CD4-positive, alpha-beta T cell treated with Interleukin-10 for 1 hour (primary cell): ENCODE measurements around the gene SIN3A.
"Not testable (repeated sequence)": the region's sequence is repeated elsewhere in the genome, so short reads cannot be mapped to it uniquely, and the experiment has no call there.

Experiments
- DNase-seq: peaks from one replicate; pipeline ENCODE4 v3.0.0-alpha.2; 2020

The SIN3A gene

DNA sequence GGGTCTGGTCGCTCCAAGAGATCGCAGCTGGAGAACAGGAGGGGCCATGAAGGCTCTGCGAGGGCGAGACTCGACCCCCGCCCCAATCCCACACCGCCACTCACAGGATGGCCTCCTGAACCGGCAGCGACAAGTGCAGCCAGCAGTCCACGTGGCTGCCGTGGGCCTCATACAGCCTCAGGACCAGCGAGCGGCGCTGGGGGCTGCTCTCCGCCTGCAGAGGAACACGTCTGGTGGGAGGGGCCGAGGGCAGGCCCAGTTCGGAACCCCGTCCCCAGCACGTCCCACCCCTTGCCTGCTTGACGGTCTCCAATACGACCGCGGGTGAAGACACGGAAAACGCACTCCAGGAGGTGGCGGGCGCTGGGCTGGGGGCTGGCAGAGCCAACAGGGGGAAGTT, 95.5 kb downstream of the SIN3A start:
- DNase-seq: no peak

DNA sequence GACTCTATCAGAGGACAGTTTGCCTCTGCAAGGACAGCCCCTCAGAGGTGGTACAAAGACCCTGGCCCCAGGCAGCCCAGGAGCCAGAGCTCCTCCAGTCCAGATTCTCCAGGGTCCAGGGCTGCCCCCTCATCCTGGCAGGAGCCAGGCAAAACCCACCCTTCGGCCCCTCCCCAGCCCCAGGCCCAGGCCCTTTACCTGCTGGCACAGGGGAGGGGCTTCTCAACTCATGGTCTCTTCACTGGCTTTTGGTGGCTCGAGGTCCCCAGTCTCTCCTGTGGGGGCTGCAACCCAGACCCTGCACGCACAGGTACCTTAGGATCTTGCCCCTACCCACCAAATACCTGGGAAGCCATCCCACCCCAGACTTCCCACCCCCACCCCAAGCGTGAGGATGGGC, 96.1 kb downstream of the SIN3A start:
- no peak for DNase-seq

DNA sequence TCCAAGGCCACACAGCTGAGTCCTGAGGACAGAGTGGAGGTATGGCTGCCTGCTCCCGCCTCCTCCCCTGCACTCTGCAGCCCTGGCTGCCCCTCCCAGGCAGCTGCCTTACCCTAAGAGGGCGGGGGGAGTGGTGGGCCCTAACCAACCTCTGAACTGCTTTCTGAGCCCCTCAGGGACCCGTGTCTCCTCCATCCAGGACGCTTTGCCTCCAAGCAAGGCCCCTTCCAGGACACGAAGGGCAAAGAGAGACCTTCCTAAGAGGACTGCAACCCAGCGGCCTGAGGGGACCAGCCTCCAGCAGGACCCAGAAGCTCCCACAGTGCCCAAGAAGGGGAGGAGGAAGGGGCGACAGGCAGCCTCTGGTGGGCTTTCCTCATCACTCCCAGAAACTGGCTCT, 97.0 kb downstream of the SIN3A start:
- no peak for DNase-seq

DNA sequence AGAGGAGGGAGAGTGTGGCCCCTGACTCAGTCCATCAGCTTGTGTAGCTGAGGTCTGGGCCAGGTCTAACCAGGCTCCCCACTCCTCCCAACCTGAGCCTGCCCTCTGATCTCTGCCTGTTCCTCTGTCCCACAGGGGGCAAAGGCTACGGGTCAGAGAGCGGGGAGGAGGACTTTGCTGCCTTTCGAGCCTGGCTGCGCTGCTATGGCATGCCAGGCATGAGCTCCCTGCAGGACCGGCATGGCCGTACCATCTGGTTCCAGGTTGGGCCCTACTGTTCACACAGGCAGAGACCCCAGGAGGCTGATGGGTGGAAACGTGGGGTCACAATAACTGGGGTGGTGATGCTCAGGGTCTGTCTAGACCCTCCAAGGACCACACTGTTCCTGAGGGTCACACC, 97.9 kb downstream of the SIN3A start:
- DNase-seq: no peak

DNA sequence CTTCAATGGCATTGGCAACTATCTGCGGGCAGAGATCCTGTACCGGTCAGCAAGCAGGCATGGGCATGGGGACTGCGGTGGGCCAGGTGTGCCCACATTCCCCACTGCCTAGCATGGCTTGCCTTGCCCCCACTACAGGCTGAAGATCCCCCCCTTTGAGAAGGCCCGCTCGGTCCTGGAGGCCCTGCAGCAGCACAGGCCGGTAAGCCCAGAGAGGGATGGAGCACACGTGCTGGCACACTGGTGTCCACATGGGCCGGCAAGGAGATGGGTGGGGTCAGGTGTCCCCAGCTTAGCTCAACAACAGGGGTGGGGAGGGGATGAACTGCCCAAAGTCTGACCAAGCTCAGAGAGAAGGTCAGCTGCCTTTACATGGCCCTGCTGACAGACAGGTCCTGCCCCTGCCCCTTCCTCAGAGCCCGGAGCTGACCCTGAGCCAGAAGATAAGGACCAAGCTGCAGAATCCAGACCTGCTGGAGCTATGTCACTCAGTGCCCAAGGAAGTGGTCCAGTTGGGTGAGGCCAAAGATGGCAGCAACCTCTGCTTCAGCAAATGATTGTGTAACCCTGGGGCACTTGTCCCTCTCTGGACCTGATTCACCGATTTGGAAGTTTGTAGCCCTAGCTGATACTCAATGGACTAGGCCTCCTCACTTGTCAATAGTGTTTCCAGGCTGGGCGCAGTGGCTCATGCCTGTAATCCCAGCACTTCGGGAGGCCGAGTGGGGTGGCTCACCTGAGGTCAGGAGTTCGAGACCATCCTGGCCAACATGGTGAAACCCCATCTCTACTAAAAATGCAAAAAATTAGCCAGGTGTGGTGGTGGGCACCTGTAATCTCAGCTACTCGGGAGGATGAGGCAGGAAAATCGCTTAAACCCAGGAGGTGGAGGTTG, 99.1 kb downstream of the SIN3A start:
- DNase-seq: no peak

DNA sequence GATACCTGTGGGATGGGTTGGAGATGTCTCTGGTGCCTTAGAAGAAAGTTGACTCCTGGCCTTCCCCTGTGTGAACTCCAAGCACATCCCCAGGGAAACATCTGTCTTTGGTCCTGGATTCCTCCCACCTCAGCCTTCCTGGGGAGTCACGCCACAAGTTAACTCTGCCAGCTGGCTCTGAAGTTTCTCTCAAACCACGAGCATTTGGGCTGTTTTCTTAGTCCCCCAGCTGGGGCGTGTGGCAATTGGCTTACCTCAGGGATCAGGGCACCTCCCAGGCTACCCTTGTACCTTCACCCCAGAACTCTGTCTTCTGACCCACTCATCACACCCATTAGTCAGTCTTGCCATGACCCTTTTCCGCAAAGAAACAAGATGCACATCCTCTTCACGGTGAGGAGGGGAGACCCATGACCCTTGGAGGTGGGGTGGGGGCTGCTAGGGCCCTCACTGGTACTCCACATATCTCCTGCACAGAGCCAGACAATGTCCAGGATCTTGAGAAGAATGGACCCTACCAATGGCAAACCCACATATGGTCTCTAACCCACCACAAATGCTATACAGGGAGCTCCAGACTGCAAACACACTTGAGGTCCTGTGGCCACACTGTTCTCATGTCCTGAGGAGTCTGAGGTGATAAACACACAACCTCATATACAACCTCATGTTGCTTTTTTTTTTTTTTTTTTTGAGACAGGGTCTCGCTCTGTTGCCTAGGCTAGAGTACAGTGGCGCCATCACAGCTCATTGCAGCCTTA, 100.7 kb downstream of the SIN3A start:
- no peak for DNase-seq

DNA sequence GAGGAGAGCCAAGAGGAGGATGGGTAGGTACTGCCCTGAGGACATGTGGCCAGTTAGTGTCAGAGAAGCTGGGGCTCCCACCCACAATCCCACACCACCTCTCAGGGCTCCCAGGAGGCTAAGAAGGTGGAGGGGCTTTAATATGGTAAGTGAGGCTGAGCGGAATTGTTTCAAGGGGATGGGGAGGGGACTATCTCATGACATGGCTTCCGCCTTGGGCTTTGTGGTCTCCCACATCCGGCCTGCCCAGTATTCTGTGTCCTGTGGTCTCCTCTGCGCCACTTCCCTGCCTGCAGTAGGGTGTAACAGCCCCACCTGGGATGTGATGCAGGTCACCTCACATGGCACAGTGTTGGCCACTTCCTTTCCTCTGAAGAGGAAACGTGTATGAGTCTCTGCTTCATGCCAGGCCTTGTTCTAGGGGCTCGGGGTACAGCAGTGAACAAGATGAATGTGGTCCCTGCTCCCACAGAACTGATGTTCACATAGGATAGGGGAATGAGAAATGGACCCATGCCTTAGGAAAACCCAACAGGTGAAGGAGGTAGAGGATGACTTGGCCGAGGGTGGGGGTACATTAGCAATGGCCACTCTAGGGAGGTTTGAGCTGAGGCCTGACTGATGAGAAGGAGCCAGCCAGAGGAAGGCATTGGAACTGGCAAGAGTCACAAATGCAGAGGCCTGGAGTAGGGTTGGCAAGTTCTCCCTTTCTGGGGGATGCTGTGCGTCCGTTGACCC, 101.5 kb downstream of the SIN3A start:
- peak; percentile 86 for DNase-seq

DNA sequence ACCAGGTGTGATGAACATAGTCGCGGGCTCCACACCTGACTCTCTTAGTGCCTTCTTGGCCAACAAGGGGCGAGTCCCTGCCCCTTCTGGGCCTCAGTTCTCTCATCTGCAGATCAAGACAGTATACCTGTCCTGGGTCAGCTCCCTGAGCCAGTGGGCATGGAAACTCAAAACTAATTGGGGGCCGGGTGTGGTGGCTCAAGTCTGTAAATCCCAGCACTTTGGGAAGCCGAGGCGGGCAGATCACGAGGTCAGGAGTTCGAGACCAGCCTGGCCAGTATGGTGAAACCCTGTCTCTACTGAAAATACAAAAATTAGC, 102.2 kb downstream of the SIN3A start:
- not testable (repeated sequence) for DNase-seq

DNA sequence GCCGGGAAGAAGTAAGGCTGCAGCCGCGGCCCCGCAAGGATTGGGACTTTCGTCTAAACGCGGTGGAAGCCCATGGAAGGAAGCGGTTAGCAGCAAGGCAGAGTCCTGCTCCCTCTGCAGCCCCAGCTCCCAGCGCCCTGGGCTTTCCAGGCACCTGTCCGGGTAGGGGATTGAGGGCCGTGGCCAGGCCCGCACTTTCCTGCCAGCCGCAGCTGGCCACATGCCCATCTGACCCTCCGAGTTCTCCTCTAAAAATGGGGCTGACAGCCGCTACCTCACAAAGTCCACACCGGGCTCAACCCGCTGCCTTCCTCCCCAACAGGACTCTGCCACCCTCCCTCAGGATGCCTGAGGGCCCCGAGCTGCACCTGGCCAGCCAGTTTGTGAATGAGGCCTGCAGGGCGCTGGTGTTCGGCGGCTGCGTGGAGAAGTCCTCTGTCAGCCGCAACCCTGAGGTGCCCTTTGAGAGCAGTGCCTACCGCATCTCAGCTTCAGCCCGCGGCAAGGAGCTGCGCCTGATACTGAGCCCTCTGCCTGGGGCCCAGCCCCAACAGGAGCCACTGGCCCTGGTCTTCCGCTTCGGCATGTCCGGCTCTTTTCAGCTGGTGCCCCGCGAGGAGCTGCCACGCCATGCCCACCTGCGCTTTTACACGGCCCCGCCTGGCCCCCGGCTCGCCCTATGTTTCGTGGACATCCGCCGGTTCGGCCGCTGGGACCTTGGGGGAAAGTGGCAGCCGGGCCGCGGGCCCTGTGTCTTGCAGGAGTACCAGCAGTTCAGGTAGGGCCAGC, 102.7 kb downstream of the SIN3A start:
- no peak for DNase-seq

DNA sequence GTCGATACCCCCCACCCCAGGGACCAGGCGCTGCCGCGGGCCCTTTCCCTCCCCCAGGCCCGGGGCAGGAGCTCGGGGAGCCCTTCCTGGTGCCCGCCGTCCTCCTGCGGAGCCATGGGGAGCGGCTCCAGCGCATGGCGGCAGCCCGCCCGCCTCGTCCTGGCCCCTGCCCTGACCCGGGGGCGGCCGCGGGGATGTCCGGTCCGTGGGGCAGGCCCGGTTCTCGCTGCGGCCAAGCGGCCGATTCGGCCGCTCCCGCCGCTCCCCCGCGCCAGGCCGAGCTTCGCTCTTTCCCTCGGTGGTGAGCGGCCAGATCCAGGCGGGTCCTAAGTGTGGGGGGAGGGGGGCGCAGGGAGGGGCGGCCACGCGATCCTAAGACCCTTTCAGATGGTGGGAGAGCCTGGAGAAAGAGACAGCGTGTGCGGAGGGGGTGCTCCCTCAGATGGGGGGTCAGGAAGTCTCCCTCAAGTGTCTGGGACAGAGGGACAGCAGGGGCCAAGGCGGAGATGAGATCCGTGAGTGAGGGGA, 103.4 kb downstream of the SIN3A start:
- DNase-seq: no peak

DNA sequence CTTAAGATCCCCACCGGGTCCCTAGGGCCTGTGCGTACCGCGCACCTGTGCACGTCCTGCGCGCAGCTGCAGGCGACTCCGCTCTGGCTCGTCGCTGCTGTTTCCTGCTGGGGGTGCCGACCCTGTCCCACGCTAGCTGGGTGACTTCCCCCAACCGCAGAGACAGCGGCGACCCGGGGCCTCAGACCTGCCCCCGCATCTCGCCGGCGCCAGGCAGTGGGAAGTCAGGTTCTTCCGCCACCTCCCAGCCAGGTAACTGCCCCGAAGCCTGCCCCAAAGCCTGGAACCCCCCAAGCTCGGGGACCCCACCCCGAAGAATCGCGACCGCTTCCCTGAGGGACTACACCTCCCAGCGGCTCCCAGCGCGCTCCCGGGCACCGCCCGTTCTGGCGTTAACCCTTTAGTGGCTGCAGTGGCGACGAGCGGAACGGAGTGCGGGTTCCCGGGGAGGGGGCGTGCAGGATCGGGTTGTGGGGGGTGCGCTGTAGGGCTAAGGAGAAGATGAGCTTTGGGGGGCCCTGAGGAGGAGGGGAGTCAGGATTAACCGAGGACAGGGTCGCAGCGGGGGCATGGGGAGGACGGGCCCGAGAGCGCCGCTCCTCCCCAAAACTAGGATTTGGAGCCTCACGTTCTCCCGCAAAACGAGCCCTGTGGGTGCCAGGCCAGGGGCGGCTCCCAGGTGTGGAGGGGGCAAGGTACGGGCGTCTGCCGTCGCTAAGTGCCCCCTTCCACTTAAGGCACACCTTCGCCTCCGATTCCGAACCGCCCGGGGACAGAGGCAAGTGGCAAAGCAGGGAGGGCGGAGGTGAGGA, 104.1 kb downstream of the SIN3A start:
- peak; percentile 57 for DNase-seq

DNA sequence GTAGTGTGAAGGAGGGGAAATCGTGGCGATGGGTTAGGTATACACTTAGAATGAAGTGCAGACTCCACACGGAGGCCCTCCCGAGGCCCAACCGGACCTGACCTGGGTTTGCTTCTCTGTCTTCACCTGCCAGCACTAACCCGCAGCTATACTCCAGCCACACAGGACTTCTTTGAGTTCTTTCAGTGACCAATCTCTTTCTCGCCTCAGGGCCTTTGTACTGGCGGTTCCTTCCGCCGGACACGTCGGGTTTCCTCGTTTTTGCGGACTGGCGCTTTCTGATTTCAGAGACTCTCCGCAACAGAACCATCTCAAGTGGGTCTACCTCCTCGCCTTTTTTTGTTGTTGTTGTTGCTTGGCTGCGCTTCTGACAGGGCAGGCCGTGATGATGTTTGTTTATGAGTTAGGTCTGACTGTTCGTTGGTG, 104.7 kb downstream of the SIN3A start, which contains the start of gene NEIL1:
TSS of gene NEIL1 (plus strand) at position 244 of the 426 bp plus-strand sequence. CDS start 1,867 bp downstream, outside the sequence.
- no peak for DNase-seq

DNA sequence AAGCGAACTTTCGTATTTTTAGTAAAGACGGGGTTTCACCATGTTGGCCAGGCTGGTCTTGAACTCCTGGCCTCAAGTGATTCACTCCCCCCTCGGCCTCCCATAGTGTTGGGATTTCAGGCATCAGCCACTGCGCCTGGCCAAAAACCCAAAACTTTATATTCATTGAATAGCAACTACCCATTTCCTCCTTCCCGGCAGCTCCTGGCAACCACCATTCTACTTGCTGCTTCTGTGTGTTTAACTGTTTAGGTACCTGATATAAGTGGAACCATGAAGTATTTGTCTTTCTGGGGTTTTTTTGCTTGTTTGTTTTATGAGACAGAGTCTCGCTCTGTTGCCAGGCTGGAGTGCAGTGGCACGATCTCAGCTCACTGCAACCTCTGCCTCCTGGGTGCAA, 107.5 kb downstream of the SIN3A start:
- DNase-seq: not testable (repeated sequence)

DNA sequence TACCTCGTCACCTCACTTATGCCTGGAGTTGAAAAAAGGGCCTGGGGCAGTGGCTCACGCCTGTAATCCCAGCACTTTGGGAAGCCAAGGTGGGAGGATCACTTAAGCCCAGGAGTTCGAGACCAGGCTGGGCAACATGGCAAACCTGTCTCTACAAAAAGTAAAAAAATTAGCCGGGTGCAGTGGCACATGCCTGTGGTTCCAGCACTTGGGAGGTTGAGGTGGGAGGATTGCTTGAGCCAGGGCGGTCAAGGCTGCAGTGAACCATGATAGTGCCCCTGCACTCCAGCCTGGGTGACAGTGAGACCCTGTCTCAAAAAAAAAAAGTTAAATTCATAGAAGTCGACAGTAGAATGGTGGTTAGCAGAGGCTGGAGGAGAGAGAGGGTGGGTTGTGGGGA, 109.3 kb downstream of the SIN3A start:
- no peak for DNase-seq

DNA sequence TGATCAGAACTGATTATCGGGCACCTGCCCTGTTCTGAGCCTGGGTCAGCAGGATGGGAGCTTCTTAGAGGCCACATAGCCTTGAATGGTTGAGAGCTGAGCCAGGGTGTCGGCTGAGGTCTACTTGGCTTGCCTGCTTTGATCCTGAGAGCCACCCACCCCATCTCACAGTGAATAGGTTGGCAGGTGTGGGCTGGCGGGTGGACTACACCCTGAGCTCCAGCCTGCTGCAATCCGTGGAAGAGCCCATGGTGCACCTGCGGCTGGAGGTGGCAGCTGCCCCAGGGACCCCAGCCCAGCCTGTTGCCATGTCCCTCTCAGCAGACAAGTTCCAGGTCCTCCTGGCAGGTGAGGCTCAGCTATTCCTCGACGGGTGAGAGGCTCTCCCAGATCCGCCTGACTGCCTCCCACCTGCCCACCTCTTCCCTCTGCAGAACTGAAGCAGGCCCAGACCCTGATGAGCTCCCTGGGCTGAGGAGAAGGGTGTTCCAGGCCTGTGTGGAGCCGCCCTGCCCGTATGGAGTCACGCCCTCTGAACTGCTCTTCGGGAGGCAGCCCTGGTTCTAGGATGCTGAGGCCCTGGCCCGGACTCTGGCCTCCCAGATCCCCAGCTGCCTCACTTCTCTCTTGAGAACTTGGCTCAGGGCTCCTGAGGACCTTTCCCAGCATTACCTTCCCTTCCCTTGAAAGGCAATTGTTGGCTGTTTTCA, 111.8 kb downstream of the SIN3A start:
- no peak for DNase-seq

DNA sequence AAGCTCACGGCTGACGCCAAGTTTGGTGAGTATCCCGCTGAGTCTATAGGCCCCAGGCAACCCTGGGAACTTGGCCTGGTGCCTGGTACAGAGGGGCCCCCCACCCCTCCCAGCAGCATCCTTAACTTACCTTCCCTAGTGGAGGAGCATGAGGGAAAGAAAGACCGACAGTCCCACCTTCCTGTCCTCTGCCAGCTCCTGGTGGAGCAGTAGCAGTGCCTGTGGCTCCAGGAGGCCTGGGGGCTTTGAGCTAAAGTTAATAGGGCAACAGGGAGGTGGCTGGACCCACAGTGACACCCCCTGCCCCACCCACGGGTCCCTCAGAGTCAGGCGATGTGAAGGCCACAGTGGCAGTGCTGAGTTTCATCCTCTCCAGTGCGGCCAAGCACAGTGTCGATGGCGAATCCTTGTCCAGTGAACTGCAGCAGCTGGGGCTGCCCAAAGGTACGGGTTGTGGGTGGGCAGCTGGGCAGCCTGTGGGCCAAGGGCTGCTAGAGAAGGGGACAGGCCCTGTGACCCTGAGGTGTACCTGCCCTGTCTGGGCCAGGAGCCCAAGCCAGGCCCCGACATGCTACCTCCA, 112.7 kb downstream of the SIN3A start:
- no peak for DNase-seq

DNA sequence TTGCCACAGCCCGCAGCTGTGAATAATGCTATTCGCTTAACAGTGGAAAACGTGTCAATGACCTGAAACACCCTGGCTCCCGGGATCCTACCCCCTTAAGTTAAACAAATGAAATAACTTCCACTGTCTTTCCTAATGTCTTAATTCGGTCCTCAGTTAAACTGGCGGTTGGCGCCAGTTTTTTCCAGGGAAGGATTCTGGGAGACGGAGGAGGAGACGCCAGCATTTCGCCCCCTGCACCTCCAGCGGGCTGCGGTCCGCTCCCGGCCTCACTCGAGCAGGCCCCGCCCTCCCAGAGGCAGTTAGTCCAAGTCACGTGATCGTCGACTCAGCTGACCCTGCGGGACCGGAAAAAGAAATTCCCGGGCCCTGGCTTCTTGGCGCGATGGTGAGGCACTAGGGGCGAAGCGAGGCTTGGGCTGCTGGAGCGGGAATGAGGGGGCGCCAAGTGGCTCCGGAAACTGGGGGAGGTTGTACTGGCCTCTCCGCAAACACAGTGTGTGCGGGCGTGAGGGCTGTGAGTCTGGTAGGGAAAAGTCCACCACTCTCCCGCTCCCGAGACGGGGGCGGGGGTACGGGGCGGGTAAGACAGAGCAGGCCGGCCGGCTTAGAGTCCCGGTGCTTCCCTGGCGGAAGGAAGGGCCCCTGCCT, 115.7 kb downstream of the SIN3A start, which contains the start of gene COMMD4:
TSS of gene COMMD4 (plus strand) at position 359 of the 651 bp plus-strand sequence. CDS start at position 386, 27 bp downstream.
- peak; percentile 75 for DNase-seq

DNA sequence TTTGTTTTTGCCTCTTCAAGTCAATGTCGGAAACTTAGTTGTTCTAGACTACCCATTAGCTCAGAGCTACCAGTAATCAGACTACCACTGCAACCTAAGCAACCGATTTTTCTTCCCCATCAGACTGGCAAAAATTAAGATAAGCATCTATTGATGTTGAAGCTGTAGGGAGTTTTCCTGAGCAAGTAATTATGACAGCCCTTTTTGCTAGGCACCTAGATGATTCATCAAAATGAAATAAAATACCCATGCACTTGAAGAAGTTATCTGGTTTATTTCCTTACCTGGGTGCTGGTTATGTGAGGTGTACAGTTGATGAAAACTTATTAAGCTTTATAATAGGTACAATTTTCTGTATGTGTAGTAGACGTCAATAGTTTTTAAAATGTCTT, 116.2 kb downstream of the SIN3A start:
- DNase-seq: no peak

DNA sequence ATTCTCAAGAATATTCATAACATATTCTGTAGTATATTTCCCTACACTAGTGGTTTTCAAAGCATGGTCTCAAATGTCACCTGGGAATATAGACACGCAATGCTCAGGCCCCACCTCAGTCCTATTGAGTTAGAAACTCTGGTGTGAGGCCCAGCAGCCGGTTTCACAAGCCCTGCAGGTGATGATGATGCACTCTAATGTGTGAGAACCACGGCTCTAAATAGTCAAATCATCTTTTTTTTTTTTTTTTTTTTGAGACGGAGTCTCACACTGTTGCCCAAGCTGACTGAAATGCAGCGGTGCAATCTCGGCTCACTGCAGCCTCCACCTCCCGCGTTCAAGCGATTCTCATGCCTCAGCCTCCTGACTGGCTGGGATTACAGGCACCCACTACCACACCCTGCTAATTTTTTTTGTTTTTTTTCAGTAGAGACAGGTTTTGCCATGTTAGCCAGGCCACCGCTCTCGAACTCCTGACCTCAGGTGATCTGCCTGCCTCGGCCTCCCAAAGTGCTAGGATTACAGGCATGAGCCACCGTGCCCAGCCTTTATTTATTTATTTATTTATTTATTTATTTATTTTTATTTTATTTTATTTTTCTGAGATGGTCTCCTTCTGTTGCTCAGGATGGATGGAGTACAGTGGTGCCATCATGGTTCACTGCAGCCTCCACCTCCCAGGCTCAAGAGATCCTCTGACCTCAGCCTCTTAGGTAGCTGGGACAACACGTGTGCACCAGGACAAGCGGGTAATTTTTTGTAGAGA, 117.7 kb downstream of the SIN3A start:
- DNase-seq: not testable (repeated sequence)
